Measurements from ENCODE around the gene SH3PXD2A. TPM values are rescaled to one million over a fixed set of nuclear protein-coding genes. Genes with fewer than 3 reads are reported as not detected.

SH3PXD2A gene
- total RNA-seq, 4 donors from 2014 or later: 26.5 to 56.9 (median 33.3) TPM

- H3K4me1 ChIP-seq: peaks cover 6 to 20% (median 10%) of the 10 kb centered on the region in 4 donors
- intact Hi-C loops (cut with DNase I; ENCODE audit: low total_unique reads) (no loop called here), in situ Hi-C loops (cut with MboI; ENCODE audit: low pct_ligation_motif_present in 1 of 4, low pct_unique_long_range_greater_than_20kb in 1 of 4, low sequenced_read_pairs in 3 of 4) (no loop called here)
- H3K27me3 ChIP-seq: no peaks in the 10 kb centered on the region
- no peak for TF ChIP-seq CTCF (IDR thresholded peaks at IDR 0.05)
- no peak for TF ChIP-seq POLR2A (IDR thresholded peaks at IDR 0.05)
- no peak for TF ChIP-seq EP300 (IDR thresholded peaks at IDR 0.05; ENCODE audit: low read depth)
- no peak for TF ChIP-seq POLR2AphosphoS5 (IDR thresholded peaks at IDR 0.05)
- no peak for DNase-seq
- H3K36me3 ChIP-seq: no peaks in the 10 kb centered on the region
- H3K9me3 ChIP-seq: no peaks in the 10 kb centered on the region
- H3K4me3 ChIP-seq: no peak overlapping the region
- 95 to 100% methylated on average over 3 to 9 of the region's 9 CpGs for WGBS, 2 donors (ENCODE audit: low coverage in 1 of 2)
- peak overlapping the region in 1 of 4 donors; percentile 46 for H3K27ac ChIP-seq
These were observed 108.8 kb downstream of the SH3PXD2A start for GRCh38 chr10:103746598-103746997.

GRCh38 chr10:103745341-103746247 lies 109.8 kb downstream of the SH3PXD2A start:
- Histone ChIP-seq H3K4me3 (no peak overlapping the region), H3K36me3 (no peaks in the 10 kb centered on the region), H3K4me1 (peaks cover 6 to 21% (median 10%) of the 10 kb centered on the region in 4 donors), H3K27ac (no peak overlapping the region), H3K27me3 (no peaks in the 10 kb centered on the region), H3K9me3 (no peaks in the 10 kb centered on the region)
- WGBS, 2 donors (ENCODE audit: low coverage in 1 of 2): 67 to 77% methylated on average over 1 to 17 of the region's 17 CpGs
- TF ChIP-seq CTCF (IDR thresholded peaks at IDR 0.05): no peak
- TF ChIP-seq POLR2AphosphoS5 (IDR thresholded peaks at IDR 0.05): no peak
- DNase-seq: peak; percentile 28
- in situ Hi-C loops (cut with MboI; ENCODE audit: low pct_ligation_motif_present in 1 of 4, low pct_unique_long_range_greater_than_20kb in 1 of 4, low sequenced_read_pairs in 3 of 4) (no loop called here), intact Hi-C loops (cut with DNase I; ENCODE audit: low total_unique reads) (no loop called here)

- H3K27ac ChIP-seq: no peak overlapping the region
- intact Hi-C loops (cut with DNase I; ENCODE audit: low total_unique reads) (no loop called here), in situ Hi-C loops (cut with MboI; ENCODE audit: low pct_ligation_motif_present in 1 of 4, low pct_unique_long_range_greater_than_20kb in 1 of 4, low sequenced_read_pairs in 3 of 4) (no loop called here)
- no peaks in the 10 kb centered on the region for H3K27me3 ChIP-seq
- no peak overlapping the region for H3K4me3 ChIP-seq
- H3K36me3 ChIP-seq: no peaks in the 10 kb centered on the region
- H3K9me3 ChIP-seq: no peaks in the 10 kb centered on the region
- 50 to 80% methylated on average over 2 to 6 of the region's 6 CpGs for WGBS, 2 donors (ENCODE audit: low coverage in 1 of 2)
- no peak for DNase-seq
- TF ChIP-seq POLR2A (IDR thresholded peaks at IDR 0.05): no peak
- TF ChIP-seq CTCF (IDR thresholded peaks at IDR 0.05): no peak
- no peak for TF ChIP-seq EP300 (IDR thresholded peaks at IDR 0.05; ENCODE audit: low read depth)
- no peak for TF ChIP-seq POLR2AphosphoS5 (IDR thresholded peaks at IDR 0.05)
- peaks cover 8 to 35% (median 16%) of the 10 kb centered on the region in 4 donors for H3K4me1 ChIP-seq
These were observed 112.6 kb downstream of the SH3PXD2A start for GRCh38 chr10:103742824-103743223.

- DNase-seq: no peak
- H3K27ac ChIP-seq: peak overlapping the region; percentile 60 to 80 (median 72)
- 75 to 84% methylated on average over 4 to 5 of the region's 5 CpGs for WGBS, 2 donors (ENCODE audit: low coverage in 1 of 2)
- intact Hi-C loops (cut with DNase I; ENCODE audit: low total_unique reads): no loop called here
- in situ Hi-C loops (cut with MboI; ENCODE audit: low pct_ligation_motif_present in 1 of 4, low pct_unique_long_range_greater_than_20kb in 1 of 4, low sequenced_read_pairs in 3 of 4): no loop called here
- H3K36me3 ChIP-seq: no peaks in the 10 kb centered on the region
- TF ChIP-seq POLR2AphosphoS5 (IDR thresholded peaks at IDR 0.05) (no peak), EP300 (IDR thresholded peaks at IDR 0.05; ENCODE audit: low read depth) (no peak), CTCF (IDR thresholded peaks at IDR 0.05) (no peak), POLR2A (IDR thresholded peaks at IDR 0.05) (no peak)
- H3K27me3 ChIP-seq: no peaks in the 10 kb centered on the region
- no peak overlapping the region for H3K4me3 ChIP-seq
- peaks cover 4 to 26% (median 12%) of the 10 kb centered on the region in 4 donors for H3K4me1 ChIP-seq
- no peaks in the 10 kb centered on the region for H3K9me3 ChIP-seq
These were observed 114.8 kb downstream of the SH3PXD2A start for GRCh38 chr10:103740611-103741010.
